Stimulated activated CD8-positive, alpha-beta memory T cell treated with anti-CD3 and anti-CD28 coated beads, Interleukin-7, amount 100 ng/mL, for 1 hour (primary cell): ENCODE data around the gene MAGI2.

ENCODE experiments used
- DNase-seq, 2 donors: peaks; one replicate each; pipeline ENCODE4 v3.0.0-alpha.2; 2020; ENCODE audit warnings: low read depth in 2 of 2

Gene MAGI2

GRCh38 chr7:78787854-78788253 is 665.6 kb downstream of the MAGI2 start:
- DNase-seq, result no peak

GRCh38 chr7:78786055-78786454 is 667.4 kb downstream of the MAGI2 start:
- DNase-seq, result no peak

DNA sequence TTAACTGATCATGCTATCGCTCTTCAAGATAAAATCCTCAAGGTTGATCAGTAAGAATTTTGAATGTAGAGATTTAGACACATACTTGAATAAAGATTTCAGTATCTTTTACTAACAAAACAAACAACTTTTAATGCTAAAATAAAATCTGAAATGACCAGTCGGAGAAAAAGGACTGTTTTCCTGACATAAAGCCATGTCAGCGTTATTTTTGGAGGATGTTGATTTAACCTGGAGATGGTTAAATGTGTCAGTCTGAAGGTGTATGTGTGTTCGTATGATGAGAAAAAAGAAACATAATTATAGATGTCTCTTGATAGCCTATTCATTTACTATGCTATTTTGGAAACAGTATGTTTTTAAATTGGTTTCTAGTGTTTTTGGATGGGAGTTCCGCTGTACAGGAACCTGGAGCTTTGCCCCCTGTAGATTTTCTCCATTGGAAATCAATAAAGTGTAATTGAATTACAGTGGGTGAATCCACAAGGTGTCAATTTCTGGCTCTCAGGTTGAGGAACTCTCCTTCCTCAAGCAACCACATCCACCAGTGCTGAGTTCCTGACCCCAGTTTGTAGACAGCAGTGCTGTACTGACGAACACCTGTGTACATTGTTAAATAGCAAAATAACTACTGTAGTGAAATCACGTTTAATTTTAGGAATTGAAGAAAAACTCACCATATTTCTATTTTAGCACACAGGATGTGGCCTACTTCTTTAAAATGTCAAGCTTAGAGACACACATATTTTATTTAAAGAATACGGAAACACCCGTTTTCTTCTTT is 670.1 kb downstream of the MAGI2 start:
- no peak for DNase-seq

DNA sequence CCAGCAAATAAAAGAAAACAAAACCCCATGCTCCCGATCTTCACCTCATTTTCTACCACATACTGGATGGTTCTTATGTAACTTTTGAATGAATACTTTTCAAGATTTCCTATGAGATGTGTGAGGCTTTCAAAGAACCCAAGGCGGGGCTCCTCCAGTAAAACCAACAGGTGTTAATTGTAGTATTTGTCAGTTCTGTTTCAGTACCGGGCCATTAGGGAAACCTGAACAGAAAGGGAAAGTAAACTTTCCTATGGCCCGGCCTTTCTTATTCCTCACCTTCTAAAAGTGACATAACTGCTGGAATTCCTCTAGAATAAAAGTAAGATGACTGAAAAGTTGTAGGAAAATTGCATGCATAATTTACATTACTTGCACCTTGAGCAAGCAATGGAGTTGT is 672.9 kb downstream of the MAGI2 start:
- DNase-seq, result no peak

DNA sequence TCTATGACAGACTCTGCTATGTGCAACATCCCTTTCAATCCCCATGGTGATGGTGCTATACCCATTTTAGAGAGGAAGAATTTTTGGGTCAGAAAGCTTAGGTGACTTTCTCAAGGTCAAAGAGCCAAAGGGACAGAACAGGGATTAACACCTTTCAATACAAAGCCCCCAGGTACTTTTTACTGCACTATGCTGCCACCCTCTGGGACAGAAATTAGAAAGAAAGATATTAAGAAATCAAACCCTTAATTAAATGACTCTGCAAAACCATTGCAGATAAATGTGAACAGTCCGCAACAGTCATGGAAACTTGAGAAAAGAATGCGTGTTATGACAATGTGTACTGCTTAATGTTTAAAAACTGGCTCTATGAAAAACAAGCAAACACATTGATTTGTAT is 673.7 kb downstream of the MAGI2 start:
- no peak for DNase-seq

- no peak for DNase-seq
Measured at GRCh38 chr7:78777829-78778228, 675.6 kb downstream of the MAGI2 start.

DNA sequence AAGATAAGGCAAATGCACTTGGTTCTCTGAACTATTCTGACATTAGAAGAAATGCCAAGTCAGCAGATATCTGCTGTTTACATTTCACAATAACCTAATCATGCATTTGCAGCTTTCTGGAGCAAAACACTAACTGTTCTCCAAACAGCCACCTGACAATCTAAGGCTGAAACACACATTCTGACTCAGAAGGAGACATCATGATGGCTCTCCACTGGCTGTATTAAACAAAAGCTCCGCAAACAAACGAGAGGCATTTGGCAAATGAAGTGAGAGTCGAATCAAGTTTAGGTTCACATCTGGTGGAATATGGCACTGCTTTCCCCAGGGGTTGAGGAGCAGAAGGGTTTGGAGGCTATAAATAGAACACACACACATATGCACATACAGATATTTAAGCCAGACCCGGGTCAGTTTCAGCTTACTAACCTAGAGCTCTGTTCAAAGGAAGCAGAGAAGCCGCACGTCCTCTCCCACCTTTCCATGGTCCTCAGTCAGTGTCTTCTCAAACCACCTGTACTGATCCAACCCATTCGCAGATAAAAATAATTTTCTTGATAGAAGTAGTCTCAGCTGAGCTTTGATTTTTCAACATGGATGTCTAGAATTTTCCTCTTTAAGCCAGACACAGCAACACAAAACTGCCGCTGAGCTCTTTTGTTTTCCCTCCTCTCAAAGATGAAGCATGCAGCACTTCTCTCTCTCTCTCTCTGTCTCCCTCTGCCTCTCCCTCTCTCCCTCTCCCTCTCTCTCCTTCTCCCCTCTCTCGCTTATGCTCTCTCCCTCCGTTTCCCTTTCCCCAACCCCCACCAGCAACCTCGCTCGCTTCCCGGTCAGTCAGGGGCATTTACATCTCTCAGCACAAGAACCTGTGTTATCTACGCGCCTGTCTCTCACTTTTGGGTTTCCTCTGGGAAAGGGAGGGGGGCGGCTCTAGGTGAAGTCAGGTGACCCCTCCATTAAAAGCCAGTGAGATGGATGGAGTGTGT is 682.8 kb downstream of the MAGI2 start:
- no peak for DNase-seq

DNA sequence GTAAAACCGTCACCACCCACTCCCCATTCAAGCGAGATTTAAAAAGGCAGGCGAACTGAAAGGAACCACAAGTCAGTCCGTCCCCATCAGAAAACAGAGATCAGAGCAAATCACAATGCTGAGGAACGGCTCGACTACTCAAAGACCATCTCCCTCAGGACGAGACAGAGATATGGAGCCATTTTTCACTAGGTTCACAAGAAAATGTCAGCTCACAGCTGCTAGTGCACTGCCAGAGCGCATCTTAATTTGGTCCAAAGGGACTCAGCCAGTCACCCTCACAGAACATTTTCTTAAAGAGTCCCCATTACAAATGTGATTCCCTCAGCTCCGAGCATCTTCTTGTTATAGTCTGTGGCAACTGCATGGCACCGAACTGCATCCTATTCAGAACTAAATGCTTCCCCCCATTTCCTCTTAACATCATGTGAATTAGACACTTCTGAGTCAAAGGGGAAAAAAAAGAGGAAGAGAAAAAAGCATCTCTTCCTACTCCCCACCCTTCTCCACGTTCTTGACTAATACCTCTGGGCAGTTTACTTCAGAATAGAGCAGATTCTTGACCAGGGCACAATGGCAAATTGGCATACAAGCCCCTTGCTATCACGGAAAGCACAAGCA is 683.9 kb downstream of the MAGI2 start:
- no peak for DNase-seq

GRCh38 chr7:78768859-78769258 is 684.6 kb downstream of the MAGI2 start:
- DNase-seq, result no peak

- DNase-seq, result no peak
Measured at GRCh38 chr7:78765943-78766729, 687.3 kb downstream of the MAGI2 start.

DNA sequence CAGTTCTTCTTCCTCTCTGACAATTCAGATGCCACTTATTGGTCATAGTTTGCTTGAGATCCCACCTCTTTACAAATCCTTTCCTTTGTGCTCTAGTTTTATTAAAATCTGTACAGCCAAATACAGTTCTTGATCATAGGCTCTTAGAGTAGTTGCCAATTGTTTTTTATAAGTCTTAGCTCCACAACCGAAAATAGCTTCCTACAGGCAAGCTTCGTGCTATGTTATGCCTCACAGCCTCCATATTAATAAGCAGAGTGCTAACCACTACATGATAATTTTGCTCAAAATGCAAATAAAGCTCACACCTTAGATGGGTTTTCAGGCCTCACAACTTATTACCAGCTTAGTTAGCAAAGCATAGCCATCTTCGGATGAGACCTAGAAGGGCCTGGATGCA is 688.9 kb downstream of the MAGI2 start:
- DNase-seq, result no peak

DNA sequence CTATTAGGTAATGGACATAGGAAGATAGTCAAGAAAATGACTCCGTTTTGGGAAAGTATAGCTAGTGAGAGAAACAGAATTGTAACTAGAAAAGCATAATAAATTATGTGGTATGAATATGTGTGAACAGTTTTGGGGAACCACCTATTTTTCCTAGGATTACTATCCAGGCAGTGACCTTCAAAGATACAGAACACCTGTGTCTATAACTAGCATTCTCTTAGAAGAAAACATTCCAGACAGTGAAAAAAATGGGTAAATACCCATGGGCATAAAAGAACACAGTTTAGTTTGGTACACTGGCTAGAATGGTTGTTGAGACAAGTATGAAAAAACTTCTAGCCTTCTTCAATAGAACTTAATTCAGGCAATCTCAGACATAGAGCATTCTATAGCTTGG is 690.8 kb downstream of the MAGI2 start:
- no peak for DNase-seq

DNA sequence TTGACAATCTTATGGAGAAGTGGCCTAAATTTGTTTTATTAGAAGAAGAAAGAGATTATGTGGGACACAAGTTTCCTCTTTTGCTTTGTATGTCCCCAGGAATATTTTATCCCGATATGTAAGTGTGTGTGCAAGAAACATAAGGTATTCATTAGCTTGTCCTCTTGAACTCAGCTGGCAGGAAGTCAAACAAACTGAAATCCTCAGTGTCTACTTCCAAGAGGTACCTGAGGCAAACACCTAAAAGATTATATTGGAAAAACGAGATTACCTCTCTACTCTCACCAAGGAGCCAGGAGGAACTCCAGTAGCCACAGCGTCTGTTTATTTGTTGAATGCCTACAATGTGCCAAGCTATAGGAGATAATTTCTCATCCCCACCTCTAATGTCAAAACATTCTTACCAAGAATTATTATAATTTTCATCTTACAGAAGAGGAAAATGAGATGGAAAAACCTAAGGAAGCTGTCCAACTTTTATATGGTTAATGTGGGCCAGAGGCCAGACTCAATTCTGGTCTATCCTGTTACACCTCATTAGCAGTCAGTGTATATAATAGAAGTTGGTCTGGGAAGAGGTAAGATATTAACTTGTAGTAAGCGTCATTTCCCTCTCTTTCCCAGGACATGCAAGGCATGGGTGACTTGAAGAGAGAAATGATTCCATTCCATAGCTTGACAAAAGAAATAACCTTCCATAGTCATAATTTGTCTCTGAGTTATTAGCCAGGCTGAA is 692.7 kb downstream of the MAGI2 start:
- no peak for DNase-seq

DNA sequence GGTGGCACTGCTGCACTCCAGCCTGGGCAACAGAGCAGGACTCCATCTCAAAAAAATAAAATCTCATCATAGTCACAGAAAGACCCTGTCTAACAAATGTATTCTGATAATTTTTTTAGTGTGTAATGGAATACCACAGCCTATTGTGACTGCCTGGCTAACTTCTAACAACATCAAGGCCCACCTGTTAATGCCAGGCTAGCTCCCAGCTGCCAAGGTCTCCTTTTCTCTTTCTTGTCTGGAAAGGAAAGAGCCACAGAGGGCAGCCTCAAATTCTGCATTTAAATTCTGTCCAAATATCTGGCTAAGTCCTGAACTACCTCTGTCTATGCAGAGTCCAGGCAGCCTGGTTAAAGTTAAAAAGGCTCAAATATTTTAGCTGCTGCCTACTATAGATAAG is 700.9 kb downstream of the MAGI2 start:
- no peak for DNase-seq

GRCh38 chr7:78751253-78751652 is 702.2 kb downstream of the MAGI2 start:
- no peak for DNase-seq

- no peak for DNase-seq
Measured at GRCh38 chr7:78749052-78749746, 704.3 kb downstream of the MAGI2 start.

DNA sequence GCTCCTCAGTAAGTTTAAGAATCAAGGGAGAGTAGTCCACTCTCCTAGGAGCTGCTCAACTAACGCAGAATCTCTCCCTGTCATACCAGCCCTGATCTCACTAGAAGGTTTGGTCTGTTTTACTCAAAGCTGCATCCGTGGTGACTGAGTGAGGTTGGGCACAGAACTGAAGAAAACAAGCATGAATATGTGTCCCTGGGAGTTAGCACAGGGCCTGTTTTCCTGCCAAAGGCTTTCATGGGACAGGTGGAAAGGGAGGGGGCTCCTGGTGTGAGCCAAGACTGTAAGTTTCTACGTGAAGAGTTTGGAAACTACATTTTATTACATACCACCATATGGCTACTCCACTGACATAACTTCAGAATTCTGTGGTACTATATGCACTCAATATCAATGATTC is 705.9 kb downstream of the MAGI2 start:
- DNase-seq, result no peak

DNA sequence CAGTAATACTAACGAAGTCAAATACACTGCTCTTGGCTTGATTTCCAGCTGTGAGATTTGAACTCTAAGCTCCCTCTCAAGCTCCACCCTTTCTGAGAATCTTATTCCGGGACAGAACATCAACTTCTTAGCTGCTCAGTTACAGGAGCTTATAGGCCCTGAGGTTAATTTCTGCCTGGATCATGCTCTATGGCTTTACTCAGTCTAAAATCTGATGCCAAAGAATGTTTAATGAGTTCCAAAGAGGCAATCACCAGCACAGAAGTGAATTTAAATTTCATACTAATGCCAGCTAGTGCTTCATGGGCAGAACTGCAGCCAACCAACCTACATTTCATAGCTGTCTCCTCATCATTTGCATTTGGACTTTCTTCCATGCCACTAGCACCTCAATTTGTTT is 707.2 kb downstream of the MAGI2 start:
- no peak for DNase-seq

- no peak for DNase-seq
Measured at GRCh38 chr7:78742694-78743093, 710.8 kb downstream of the MAGI2 start.

DNA sequence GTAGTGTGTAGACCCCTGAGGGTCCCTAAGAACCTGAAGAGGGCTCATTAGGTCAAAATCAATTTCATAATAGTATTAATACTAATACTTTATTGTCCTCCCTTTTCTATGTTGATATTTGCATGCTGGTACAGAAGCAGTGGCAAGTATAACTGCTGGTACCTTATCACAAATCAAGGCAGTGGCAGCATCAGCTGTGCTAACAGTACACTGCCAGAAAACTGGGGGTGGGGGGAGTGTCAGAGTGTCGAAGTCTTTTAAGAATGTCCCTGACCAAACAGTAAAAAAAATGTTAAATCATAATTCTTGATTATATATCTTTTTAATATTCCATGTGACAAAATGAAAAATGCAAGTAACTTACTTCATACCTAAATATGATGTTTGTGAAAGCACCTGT is 716.9 kb downstream of the MAGI2 start:
- DNase-seq, result no peak
